ENCODE data around the gene C1QTNF5.
"Not testable (repeated sequence)": the region's sequence is repeated elsewhere in the genome, so short reads cannot be mapped to it uniquely, and the experiment has no call there.

C1QTNF5 gene, protein sequence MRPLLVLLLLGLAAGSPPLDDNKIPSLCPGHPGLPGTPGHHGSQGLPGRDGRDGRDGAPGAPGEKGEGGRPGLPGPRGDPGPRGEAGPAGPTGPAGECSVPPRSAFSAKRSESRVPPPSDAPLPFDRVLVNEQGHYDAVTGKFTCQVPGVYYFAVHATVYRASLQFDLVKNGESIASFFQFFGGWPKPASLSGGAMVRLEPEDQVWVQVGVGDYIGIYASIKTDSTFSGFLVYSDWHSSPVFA

DNA sequence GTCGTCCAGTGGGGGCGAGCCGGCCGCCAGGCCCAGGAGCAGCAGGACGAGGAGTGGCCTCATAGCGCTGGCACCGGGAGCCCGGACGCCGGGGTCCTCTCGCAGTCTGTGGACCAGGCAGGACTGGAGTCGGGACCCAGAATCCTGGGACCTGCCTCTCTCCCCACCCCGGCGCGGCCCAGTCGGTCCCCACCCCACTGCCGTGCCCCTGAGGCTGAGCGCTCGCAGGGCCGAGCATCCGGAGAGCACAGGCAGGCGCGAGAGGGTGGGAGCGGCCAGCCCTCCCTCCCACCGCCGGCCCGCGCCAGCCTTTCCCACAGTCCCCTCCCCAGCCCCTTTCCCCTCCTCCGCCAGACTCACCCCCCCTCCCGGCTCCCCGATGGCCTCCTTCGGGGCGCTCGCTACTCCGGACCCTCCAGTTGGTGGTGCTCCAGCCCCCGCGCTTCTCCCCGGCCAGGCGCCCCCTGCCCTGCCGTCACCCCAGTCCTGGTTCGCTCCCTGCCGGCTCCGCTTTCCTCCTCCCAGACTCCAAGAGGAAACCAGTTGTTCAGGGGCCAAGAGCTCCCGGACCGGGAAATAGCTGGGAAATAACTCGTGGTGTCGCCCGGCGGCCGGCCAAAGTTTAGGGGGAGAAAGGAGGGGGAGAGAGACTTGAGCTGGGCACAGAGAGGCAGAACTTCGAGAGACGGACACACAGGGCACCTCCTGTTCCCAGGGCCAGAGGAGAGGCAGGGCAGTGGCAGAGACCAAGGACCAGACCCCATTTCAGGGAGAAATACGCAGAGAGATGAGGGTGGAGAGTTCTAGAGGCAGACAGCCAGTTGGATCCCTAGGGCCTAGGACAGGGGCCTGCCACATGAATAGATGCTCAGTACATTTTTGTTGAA, at the start of gene C1QTNF5:
C1QTNF5 (minus strand) TSS at position 549 of the 887 bp plus-strand sequence; CDS start at position 63, 486 bp downstream.
- no peak for DNase-seq (ENCODE audit: extremely low read depth in 1 of 2, low read depth in 1 of 2)

DNA sequence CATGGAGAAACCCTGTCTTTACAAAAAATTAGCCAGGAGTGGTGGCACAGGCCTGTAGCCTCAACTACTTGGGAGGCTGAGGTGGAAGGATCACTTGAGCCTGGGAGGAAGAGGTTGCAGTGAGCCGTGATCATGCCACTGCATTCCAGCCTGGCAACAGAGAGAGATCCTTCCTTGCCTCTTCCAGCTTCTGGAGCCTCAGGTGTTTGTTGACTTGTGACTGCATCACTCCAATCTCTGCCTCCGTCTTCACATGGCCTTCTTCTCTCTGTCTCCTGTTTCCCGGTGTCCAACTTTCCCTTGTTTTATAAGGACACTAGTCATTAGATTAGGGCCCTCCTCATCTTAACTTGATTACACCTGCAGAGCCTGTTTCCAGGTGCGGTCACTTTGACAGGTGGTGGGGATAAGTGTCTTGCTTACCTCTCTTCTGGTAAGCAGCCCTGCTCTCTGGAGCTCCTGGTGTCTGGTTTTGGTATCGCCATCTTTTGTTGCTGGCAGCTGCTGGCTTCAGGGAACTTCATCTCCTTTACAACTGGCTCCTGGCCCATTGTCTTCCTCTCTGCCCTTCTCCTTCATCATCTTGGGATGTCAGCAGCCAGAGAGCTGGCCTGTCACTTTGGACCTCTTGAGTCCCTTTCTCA, 49.0 kb upstream of the C1QTNF5 start:
- no peak for DNase-seq (ENCODE audit: extremely low read depth in 1 of 2, low read depth in 1 of 2)

DNA sequence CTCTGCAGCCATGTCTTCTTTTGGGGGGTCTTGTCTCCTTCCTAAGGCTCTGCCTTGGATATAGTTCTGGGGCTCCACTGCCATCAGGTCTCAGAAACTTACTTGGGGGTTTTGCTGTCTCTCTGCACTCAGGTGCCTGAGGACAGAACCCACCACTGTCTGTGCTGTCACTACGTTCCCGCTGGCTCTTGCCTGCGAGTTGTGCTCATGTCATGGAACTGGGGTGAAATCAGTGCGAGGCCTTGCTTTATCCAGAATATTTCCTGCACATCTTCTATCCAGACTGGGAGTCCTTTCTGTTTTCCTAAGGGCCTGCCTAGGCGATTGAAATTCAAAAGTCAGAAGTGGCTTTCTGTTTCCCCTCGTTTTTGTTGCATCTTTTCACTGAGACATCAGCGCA, 47.4 kb upstream of the C1QTNF5 start:
- no peak for DNase-seq (ENCODE audit: extremely low read depth in 1 of 2, low read depth in 1 of 2)

DNA sequence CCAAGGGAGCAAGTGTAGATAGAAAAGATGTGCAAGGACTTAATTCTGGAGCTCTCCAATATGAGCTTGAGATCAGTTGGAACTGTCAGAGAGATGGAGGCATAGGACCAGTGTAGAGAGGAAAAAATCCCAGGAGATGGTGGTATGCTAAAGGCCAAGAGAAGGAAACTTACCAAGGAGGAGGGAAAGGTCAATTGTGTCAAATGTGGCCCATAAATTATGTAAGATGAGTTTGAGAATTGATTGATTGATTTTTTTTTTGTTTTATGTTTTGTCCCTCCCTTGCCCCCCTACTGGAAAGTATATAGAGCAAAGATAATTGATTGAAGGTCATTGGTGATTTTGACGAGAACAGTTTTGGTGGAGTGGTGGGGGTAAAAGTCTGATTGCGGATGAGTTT, 43.6 kb upstream of the C1QTNF5 start:
- no peak for DNase-seq (ENCODE audit: extremely low read depth in 1 of 2, low read depth in 1 of 2)

DNA sequence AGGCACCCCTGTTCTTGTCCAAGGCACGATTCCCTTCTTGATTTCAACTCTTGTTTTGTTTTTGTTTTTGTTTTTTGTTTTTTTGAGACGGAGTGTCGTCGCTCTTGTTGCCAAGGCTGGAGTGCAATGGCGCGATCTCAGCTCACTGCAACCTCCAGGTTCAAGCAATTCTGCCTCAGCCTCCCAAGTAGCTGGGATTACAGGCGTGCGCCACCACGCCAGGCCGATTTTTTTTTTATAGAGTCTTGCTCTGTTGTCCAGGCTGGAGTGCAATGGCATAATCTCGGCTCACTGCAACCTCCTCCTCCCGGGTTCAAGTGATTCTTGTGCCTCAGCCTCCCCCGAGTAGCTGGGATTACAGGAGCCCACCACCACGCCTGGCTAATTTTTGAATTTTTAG, 41.8 kb upstream of the C1QTNF5 start:
- DNase-seq (ENCODE audit: extremely low read depth in 1 of 2, low read depth in 1 of 2) = not testable (repeated sequence)

DNA sequence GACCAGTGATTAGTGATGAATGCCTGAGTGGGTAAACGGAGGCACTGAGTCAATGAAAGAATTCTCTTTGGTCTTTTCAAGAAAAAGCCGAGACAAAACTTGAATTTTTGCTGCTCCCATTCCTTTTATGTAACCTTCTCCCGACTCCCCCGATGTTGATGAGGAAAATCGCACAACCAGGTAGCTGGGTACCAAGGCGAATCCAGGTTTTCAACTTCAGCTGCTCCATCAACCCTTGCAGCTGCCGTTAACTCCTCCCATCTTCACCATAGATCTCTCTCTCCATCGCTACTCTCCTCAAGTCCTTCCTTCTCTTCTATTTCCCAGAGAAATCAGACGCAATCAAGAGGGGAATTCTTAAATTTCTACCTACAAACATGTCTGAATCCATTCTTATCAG, 41.4 kb upstream of the C1QTNF5 start:
- no peak for DNase-seq (ENCODE audit: extremely low read depth in 1 of 2, low read depth in 1 of 2)

DNA sequence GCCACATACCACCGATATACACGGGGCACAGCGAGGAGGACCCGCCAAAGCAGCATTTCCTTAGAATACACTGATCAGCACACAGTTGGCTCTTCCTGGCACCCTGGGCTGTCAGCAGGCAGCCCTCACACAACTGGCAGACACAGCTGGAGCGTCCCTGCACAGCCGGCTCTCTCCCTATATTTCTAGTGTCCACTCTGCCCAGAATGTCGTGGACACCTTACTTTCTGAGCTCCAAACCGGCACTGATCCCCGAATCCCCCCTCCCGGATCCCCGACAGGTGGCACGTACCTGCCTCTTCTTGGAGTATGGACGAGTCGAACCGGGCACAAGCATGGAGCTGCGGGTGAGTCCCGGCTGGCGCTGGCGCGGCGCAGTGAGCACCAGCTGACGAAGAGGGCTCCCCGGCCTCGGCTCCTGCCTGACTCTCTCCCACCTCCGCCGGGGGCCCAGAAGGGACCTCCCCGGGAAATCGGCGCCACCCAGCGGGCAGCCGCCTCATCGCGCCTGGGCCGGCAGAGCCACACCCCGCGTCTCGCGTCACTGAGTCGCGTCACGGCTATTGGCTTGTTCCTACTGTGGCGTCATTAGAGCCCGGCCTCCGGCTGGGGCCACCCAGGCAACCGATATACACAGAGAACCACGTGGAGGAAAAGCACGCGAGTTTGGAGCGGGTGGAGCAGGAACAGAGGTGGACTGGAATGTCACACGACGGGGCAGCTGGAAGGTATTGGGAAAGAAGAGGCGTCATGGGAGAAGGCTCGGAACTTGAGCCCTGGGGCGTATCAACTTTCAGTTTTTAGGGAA, 40.7 kb upstream of the C1QTNF5 start, which contains the start of gene USP2:
USP2 (minus strand) TSS at position 510 of the 808 bp plus-strand sequence. CDS start 8,210 bp downstream, outside the sequence.
- peak; percentile 86 to 97 for DNase-seq (ENCODE audit: extremely low read depth in 1 of 2, low read depth in 1 of 2)

DNA sequence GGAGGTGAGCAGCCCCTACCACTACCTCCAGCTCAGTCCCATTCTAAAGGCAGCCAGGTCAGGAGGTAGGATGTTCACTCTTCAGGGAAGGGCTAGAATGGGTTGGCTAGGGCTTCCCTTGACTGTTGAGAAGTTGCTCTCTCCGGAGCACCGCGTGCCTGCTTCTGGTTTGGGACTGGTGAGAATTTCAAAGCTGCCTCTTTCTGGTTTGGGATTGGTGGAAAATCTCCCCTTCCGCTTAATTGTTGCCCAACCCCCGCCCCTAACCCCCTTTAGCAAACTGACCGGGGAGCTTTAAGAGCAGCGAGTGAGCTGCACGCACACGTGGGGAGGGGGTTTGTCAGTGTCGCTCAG, 40.1 kb upstream of the C1QTNF5 start:
- no peak for DNase-seq (ENCODE audit: extremely low read depth in 1 of 2, low read depth in 1 of 2)

DNA sequence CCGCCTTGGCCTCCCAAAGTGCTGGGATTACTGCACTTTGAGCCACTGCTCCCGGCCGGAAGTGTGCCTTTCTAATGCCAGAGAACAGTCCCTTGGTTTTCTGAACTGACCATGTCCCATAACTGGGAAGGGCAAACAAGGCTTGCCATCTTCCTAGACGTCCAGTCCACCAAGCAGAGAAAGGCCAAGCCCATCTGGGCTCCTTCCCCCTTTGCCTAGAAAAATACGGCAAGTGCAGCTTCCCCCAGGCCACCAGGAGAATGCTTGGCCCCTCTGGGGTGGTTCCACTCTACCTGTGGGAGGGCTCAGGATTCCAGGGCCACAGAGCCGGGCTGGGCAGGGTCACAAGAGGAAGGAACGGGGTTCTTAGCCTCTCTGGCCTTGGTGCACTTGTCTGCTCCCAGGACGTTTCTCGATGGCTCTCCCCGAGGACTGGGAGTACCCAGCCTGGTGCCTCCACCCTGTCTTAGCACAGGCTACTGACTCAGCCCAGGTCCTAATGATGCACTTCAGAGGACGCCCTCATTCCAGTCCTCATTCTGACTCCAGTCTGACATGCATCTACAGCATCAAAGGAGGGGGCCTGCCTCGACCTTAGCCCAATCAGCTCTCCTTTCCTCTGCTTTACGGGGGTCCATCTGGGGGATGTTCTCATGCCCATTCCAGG, 39.6 kb upstream of the C1QTNF5 start:
- DNase-seq (ENCODE audit: extremely low read depth in 1 of 2, low read depth in 1 of 2) = no peak

DNA sequence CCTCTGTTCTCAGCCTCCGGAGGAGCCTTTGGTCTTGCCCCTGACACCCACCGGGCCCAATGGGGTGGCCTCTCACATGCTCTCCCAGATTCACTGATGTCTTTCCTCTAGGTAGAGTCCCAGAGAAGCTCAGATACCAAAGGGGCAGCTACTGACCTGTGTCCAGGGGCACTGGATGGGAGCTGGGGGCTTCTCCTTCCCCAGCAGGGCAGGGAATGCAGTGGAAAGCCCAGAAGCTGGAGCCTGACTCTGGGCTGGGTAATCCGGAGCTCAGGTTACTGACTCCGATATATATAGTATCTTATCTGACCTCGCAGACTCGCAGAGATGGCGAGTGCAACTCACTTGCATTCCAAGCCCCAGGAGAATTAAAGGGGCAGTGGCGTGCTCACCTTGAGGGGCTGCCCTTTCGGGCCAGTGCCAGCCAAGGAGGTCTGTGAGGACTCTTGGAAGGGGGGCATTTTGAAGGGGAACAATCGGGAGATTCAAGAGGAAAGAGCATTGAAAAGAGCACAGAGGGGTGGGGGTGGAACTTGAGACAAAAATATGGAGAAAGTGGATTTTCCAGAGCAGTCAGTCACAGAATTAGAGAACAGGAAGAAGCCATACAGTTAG, 38.3 kb upstream of the C1QTNF5 start:
- DNase-seq (ENCODE audit: extremely low read depth in 1 of 2, low read depth in 1 of 2) = no peak

DNA sequence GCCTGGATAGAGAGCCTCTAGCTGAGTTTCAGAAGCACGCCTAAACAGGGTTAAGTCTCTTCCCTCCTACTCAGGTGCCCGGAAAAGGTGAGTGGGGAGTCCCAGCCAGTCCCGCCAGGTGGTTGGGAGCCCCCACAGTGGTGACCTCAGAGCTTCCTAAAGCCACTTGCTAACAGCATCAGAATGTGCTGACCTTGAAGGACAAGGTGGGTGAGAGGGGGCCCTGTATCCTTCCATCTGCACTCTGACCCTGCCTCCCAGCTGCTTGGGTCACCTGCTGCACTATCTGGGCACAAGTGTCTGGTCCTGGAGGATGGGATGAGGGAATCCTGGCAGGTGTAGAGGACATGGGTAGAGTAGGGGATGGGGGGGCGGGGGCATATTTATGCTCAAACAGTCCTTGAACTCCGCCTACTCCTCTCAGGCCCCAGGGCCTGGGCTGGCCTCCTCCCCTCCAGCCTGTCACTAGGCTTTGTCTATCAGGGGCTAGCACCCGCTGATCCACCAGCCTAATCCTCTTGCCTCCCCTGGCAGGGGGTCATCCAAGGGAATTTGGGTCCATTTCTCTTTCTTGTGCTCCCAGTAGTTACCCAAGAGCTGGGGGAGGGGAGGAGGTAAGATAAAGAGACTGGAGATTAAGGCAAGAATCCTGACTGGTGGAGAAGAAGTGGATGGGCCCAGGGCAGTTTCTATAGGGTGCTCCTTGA, 37.4 kb upstream of the C1QTNF5 start:
- DNase-seq (ENCODE audit: extremely low read depth in 1 of 2, low read depth in 1 of 2) = no peak

DNA sequence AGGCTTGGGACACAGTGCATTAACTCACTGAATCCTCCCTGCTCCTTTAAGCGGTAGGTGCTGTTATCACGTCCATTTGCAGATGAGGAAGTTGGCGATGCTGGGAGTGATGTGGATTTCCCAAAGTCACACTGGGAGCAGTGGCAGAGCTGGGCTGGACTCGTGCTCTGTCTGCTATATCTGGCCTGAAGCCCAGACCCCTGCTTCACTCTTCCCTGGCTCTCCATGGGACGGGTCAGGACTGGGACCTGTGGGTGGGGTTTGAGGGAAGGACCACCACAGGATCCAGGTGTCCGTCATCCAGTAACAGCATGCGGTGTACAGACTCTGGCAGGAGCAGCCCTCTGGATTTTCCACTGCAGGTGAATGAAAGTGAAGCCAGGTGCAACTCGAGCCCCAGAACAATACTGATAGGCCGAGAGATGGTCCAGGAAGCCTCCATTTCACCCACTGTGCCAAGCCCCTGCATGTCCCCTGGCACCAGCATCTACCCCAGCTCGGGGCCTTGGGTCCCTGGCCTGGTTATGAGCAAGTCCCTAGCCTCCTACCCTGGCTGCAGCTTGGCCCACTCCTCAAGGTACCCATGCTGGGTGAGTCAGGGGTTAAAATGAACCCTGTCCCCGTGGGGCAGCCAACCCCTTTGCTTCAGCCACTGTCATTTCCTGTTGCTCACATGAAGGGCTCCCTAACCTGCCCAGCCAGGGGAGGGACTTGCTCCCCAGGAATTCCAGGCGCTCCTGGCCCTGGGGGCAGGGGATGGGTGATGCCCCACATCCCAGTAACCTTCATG, 36.6 kb upstream of the C1QTNF5 start:
- no peak for DNase-seq (ENCODE audit: extremely low read depth in 1 of 2, low read depth in 1 of 2)

DNA sequence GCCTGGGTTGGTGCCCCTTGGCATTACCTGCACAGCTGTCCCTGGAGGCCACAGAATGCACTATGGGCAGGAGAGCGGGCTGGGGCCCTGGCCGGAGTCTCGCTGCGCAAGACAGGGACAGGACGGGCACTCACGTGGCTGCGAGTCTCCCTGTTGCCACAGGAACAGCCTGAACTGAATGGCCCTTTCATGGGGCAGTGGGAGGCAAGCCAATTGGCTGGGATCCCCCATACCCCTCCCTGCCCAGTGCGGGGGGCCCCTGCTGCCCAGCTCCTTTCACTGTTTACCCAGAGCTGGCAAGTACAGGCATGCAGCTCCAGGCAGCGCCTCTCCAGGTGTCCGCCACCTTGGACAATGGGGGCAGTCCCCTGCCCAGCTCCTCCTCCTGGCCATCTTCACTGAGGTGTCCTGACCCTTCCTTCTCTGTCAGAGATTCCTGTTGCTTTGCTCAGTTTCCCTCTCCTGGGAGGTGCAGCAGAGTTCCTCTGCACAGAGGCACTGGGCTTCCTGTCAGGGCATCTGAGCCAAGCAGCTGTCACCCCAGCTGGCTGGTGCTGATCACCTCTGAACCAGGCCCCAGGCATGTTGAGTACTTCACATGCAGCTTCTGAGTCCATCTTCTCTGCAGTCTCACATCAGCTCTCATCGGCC, 35.6 kb upstream of the C1QTNF5 start:
- no peak for DNase-seq (ENCODE audit: extremely low read depth in 1 of 2, low read depth in 1 of 2)

DNA sequence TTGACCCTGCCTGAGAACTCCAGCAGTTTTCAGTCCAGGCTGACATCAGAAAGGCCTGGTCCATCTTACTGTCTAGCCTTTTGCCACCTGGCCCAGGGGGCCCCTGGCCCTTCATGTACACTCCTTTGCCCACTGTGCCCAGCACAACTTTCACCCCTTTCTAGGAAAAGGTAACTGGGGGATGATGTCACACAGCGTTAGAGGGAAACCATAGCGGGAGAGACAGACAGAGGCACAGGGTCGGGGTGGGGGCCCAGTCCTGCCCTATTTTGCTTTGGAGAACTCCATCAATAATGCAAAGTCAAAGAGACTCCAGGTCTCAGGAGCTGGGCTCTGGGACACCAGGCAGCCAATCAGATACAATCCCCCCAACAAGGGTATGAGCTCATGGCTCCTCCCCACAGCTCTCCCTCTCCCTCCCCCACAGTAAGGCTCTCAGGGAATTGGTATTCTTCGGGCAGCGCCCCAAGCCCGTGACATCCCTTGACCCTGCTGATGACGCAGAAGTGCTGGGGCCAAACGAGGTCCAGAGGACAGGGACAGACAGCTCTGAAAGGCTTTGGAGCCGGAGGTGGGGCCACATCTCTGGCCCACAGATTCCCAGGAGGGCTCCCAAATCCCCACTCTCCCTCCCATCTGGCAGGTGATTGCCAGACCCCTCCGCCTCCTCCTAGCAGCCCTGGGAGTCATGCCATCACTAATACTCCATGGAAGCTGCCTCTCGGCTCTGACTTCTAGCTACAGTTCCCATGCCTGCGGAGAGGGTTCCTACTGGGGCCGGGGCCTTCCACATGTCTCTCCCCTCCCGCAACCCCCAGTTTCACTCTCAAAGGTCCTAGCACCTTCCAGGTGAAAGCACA, 34.9 kb upstream of the C1QTNF5 start:
- no peak for DNase-seq (ENCODE audit: extremely low read depth in 1 of 2, low read depth in 1 of 2)

DNA sequence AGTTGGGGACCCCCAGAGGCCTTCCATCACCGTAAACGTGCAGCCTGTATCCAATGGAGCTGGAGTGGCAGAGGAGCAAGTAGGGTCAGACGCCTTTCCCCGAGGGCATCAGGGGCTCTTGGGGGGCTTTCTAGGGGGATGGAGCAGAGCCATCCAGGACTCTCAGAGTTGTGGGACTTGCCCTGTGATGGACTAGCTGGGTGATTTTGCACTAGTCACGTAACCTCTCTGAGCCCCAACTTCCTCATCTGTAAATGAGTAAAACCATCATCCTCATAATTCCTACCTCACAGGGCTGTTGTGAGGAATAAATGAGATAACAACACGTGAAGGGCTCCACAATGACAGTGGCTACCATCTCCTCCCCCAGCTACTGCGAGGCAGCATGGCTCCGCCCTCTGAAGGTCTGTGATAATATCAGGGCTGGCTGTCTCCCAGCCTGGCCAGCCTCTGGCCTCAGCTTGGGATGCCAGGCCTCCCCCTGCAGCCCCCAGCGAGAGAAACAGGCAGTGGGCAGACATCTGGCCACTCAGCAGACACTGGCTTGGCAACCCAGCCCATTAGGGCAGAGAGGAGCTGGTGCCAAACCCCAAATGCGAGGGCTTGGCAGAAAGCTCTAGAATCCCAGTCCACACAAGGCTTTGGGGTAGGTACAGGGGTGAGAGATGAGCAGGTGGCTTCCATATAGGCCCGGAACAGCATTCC, 34.1 kb upstream of the C1QTNF5 start:
- no peak for DNase-seq (ENCODE audit: extremely low read depth in 1 of 2, low read depth in 1 of 2)

DNA sequence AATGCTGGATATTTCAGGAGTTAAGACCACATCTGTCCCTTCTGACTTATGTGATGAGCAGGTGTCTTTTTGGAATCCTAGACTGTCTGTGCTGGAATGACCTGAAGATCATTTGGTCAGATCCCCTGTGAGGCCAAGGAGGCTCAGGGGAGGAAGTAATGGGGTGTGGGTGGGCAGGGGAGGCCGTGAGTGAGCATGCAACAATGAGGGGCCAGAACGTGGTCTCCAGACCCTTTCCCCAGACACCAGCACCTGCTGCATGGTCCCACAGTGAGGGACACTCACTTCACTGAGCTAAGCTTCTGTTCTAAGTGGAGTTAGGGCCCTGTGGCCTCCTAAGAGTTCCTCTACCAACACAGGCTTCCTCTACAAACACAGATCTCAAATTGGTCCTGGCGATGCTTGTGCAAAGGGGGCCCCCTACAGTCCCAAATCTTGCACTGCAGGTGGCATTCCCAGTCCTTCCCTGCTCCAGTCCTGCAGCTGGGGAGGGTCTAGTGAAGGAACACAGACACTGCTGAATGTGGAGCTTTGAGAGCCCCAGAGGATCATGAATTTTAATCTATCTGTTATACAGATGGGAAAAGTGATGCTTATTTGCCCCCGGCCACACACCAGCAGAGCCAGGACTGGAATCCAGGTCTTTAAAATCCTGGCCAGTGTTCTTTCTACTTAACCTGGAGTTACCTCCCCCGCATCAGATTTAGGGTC, 33.4 kb upstream of the C1QTNF5 start:
- no peak for DNase-seq (ENCODE audit: extremely low read depth in 1 of 2, low read depth in 1 of 2)

Data from activated CD8-positive, alpha-beta memory T cell treated with anti-CD3 and anti-CD28 coated beads for 1 hour (primary cell).